GM06990 (cell line): ENCODE measurements around the gene FOXJ3.
A peak's percentile ranks its signal among the peaks of the same experiment; 100 is the strongest.

Experiments
- DNase-seq: peaks from one replicate; pipeline ENCODE4 v3.0.0-alpha.2; 2011; ENCODE audit not compliant: insufficient read length; ENCODE audit errors: extremely low read depth
- H3K27me3 ChIP-seq: replicated peaks from 2 replicates; pipeline ENCODE4 v1.6.0; 2011; ENCODE audit warnings: low read length; ENCODE audit not compliant: control insufficient read depth, insufficient read depth
- H3K36me3 ChIP-seq: 2 replicates; pipeline ENCODE4 v1.5.1; 2011; ENCODE audit warnings: low read length; ENCODE audit not compliant: control insufficient read depth, insufficient read depth
- H3K4me3 ChIP-seq: replicated peaks from 2 replicates; pipeline ENCODE4 v1.5.1; 2011; ENCODE audit warnings: low read depth, mild to moderate bottlenecking, control low read depth, low read length
- CTCF ChIP-seq: IDR thresholded peaks from 2 replicates; pipeline ENCODE4 v1.5.1; 2011; ENCODE audit warnings: low read length, control low read depth, mild to moderate bottlenecking, inconsistent platforms; ENCODE audit not compliant: insufficient read depth, poor library complexity, severe bottlenecking

FOXJ3 gene

GRCh38 chr1:42175314-42176054 lies 159.6 kb downstream of the FOXJ3 start:
- no peak overlapping the region for H3K4me3 ChIP-seq
- no peak for DNase-seq
- H3K36me3 ChIP-seq = no peaks in the 10 kb centered on the region; the same call in none of the 2 replicates
- H3K27me3 ChIP-seq = no peaks in the 10 kb centered on the region
- TF ChIP-seq CTCF = no peak

DNA sequence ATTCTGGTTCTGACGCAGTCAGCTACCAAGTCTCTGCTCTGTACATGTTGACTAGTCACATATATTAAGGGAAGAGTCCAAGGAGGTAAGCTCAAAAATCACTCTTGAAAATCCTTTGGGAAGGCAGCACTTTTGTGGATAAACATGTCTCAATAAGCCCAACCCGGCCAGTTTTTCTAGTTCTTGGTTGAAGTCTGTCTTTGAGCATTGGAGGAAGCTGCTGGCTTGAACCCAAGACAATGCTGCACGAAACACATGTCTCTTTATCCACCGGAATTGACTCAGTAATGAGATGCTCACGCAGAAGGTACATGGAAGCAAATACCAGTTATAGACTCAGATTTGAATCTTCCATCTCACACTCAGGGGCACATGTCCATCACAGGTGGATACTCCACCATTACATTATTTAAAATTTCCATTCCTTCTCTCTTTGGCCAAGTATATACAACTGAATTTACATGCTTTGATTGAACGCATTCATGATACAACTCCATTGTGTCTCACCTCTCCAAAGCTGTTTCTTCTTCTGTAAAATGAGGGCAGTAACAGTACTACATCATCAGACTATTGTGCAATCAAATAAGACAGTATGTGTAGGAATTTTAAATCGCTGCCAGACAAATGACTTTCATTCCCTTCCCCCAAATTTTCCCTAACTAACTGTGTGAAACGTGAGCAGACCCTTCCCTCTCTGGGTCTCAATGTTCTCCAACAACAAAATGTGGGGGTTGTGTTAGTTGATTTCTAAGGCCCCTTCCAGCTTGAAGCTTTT lies 160.9 kb downstream of the FOXJ3 start:
- no peak for DNase-seq
- no peaks in the 10 kb centered on the region; the same call in 1 of the 2 replicates for H3K36me3 ChIP-seq
- no peak overlapping the region for H3K4me3 ChIP-seq
- no peak for TF ChIP-seq CTCF
- H3K27me3 ChIP-seq = no peaks in the 10 kb centered on the region

DNA sequence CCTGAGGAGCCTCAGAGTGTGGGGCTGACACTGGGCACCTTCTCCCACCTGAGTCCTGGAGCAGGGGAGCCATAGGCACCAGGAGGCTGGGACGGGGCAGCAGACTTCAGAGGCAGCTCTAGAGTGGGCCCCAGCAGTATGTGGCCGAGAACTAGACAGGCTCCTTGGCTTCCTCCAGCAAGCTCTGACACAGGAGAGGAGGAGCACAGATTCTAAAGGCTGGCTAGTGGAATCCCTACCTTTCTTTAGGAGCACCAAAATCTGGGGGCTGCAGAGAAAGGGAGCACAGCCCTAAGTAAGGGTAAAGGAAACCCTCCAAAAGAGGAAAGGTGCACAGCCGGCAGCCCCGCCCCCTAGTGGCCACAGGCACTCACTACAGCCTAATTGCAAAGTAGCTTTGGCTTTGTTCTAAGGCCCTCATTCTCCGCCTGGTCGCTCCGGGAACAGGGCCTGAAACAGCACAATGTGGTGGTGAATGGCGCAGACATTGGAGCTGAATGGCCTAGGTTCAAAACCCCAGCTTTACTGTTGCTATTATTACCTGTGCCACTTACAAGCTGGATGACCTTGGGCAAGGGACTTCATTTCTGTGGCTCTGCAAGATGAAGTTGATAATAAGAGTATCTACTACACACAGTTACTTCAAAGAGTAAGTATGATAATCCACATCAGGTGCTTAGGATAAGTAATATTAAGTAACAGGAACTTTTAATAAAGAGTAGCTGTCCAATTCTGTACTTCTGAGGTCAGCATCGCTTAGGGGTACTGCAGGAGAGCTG lies 161.7 kb downstream of the FOXJ3 start:
- no peaks in the 10 kb centered on the region for H3K27me3 ChIP-seq
- no peaks in the 10 kb centered on the region for H3K36me3 ChIP-seq
- no peak for DNase-seq
- H3K4me3 ChIP-seq = no peak overlapping the region
- TF ChIP-seq CTCF = peak; percentile 99

DNA sequence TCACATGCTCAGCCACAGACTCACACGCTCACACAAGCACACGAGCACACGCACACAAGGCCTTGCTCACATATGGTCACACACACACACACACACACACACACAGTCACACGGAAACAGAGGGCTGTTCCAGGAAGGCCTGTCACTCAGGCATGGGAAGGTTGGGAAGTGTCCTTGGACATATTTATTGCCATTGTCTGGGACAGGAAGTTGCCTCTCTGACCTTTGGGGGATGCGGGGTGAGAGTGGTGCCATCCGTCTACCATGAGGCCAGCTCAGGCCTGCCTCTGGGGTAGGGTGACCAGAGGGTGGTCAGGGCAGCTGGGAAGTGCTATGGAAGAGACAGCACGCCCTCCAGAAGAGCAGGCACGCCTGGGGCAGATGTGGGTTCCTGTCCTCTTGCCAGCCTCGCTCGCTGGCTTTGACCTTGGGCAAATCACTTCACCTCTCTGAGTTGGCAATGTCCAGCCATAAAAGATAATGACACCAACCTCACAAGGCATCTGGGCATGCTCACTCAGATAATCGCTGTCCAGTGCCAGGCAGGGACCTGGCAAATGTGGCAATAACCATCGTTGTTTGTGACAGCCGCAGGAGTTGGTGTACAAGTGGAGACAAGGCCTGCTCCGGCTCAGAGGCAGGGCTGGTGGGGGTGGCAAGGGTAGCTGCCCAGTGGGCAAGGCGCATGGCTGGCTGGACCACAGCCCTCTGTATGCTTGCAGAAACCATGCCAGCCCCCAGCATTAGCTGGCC lies 162.5 kb downstream of the FOXJ3 start:
- Histone ChIP-seq H3K36me3 (no peaks in the 10 kb centered on the region), H3K27me3 (no peaks in the 10 kb centered on the region), H3K4me3 (no peak overlapping the region)
- DNase-seq = no peak
- no peak for TF ChIP-seq CTCF

DNA sequence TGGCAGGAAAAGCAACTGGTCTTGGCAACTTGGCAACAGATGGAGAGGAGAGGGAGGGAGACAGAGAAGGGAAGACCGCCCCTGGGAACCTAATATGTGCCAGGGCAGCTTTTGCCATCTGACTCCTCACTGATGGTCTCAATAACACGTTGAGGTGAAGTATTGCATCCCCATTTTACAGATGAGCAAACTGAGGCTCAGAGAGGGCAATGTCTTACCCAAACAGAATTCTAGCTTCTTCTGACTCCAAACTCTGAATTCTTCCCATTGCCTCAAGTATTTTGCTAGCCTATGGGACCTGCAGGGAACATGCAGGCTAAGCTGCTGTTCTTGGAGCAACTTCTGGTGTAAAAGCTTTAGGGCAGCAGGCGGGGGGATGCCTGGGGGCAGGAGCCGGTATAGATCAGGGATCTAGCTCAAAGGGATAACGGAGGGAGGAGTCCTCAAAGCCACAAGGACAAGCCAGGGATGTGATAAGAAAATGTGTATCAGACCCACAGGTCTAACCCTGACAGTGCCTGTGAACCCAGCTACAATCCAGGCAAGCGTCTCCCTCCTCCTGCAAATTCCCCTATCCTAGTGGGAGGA lies 163.3 kb downstream of the FOXJ3 start:
- Histone ChIP-seq H3K27me3 (no peaks in the 10 kb centered on the region), H3K4me3 (no peak overlapping the region), H3K36me3 (no peaks in the 10 kb centered on the region)
- DNase-seq = no peak
- TF ChIP-seq CTCF = no peak
